H1 (cell line): ENCODE results near the gene INPP5B. TPM values are rescaled to one million over a fixed set of nuclear protein-coding genes. Genes with fewer than 3 reads are reported as not detected.

Experiments
- CTCF ChIA-PET: fragments of 300-600 bp; sonication (Branson Sonifier 250); formaldehyde crosslinking; loops from one replicate; lab custom pipeline; 2021; ENCODE audit not compliant: partially characterized antibody; lab: Charles Lee
- POLR2A ChIA-PET: fragments of 300-600 bp; sonication (Branson Sonifier 250); formaldehyde crosslinking; loops from one replicate; lab custom pipeline; 2021; ENCODE audit warnings: inconsistent platforms; ENCODE audit not compliant: partially characterized antibody; lab: Charles Lee
- DNase-seq, 2 experiments: peaks; one replicate each; pipeline versions ENCODE4 v3.0.0 to v3.0.0-alpha.2; 2010 to 2022; ENCODE audit warnings: low spot score in 2 of 2, low read depth in 1 of 2, mixed read lengths in 1 of 2
- FAIRE-seq: peaks from 2 replicates; lab custom pipeline; 2011; peaks lifted over from hg19 to GRCh38; lab: Jason Lieb, UNC
- H2AFZ ChIP-seq: 2 replicates; pipeline ENCODE4 v1.8.1; 2012; ENCODE audit warnings: low read length, inconsistent platforms
- H2AK5ac ChIP-seq: 2 replicates; pipeline ENCODE4 v1.6.1; 2013; ENCODE audit warnings: low read depth, low read length
- H2BK120ac ChIP-seq: replicated peaks from 2 replicates; pipeline ENCODE3; 2013; ENCODE audit warnings: low read depth, low read length, inconsistent platforms
- H2BK12ac ChIP-seq: 2 replicates; pipeline ENCODE4 v1.6.1; 2013; ENCODE audit warnings: low read depth, low read length
- H2BK15ac ChIP-seq: 2 replicates; pipeline ENCODE4 v1.6.1; 2013; ENCODE audit warnings: low read length
- H2BK20ac ChIP-seq: 2 replicates; pipeline ENCODE4 v1.6.1; 2013; ENCODE audit warnings: low read length
- H2BK5ac ChIP-seq: 2 replicates; pipeline ENCODE4 v1.6.1; 2013; ENCODE audit warnings: low read depth, low read length
- H3K14ac ChIP-seq: 2 replicates; pipeline ENCODE4 v1.6.1; 2013; ENCODE audit warnings: inconsistent platforms; ENCODE audit not compliant: insufficient read length
- H3K18ac ChIP-seq: 2 replicates; pipeline ENCODE4 v1.6.1; 2013; ENCODE audit warnings: low read length; ENCODE audit errors: extremely low read depth
- H3K23ac ChIP-seq: 2 replicates; pipeline ENCODE4 v1.6.1; 2013; ENCODE audit warnings: inconsistent platforms; ENCODE audit not compliant: insufficient read length
- H3K23me2 ChIP-seq: 2 replicates; pipeline ENCODE4 v1.6.1; 2013; ENCODE audit warnings: low read depth, low read length
- H3K27ac ChIP-seq: 2 replicates; pipeline ENCODE4 v1.6.1; 2011; ENCODE audit warnings: low read depth, low read length, inconsistent platforms
- H3K27me3 ChIP-seq, 4 experiments: replicated peaks in 1 of 4; 1 replicate in 1 of 4; 2 replicates in 3 of 4; pipeline versions ENCODE4 v1.6.1 to v1.8.1; 2011 to 2013; ENCODE audit warnings: low read length in 3 of 4, mild to moderate bottlenecking in 3 of 4, inconsistent platforms in 2 of 4, mixed read lengths in 2 of 4, moderate library complexity in 1 of 4; ENCODE audit not compliant: control insufficient read depth in 3 of 4, insufficient read depth in 3 of 4; ENCODE audit errors: extremely low read depth in 1 of 4
- H3K36me3 ChIP-seq, 4 experiments: 2 replicates each; pipeline versions ENCODE4 v1.6.1 to v1.8.1; 2011 to 2013; ENCODE audit warnings: mild to moderate bottlenecking in 4 of 4, low read length in 3 of 4, moderate library complexity in 2 of 4, control low read depth in 1 of 4, inconsistent platforms in 1 of 4; ENCODE audit not compliant: insufficient read depth in 4 of 4, control insufficient read depth in 2 of 4
- H3K4ac ChIP-seq: replicated peaks from 2 replicates; pipeline ENCODE3; 2013; ENCODE audit warnings: low read length, low read depth, mixed read lengths, inconsistent platforms; ENCODE audit not compliant: insufficient read length
- H3K4me1 ChIP-seq, 4 experiments: replicated peaks in 1 of 4; 1 replicate in 1 of 4; 2 replicates in 3 of 4; pipeline versions ENCODE4 v1.6.1 to v1.8.1; 2011 to 2013; ENCODE audit warnings: low read length in 3 of 4, inconsistent platforms in 2 of 4, mixed read lengths in 1 of 4; ENCODE audit not compliant: insufficient read depth in 4 of 4, control insufficient read depth in 3 of 4
- H3K4me2 ChIP-seq, 2 experiments: 2 replicates each; pipeline versions ENCODE4 v1.6.1 to v1.8.1; 2011 to 2013; ENCODE audit warnings: low read depth in 2 of 2, low read length in 2 of 2, control low read depth in 1 of 2, inconsistent platforms in 1 of 2, mild to moderate bottlenecking in 1 of 2; ENCODE audit not compliant: insufficient read depth in 1 of 2
- H3K4me3 ChIP-seq, 4 experiments: fragments of 200-600, 300-600 bp in 1 of 4; sonication (generic), shearing (Covaris generic), sonication (Bioruptor Twin) in 1 of 4; 2 replicates each; pipeline versions ENCODE4 v1.5.1 to v1.8.1; 2011 to 2016; ENCODE audit warnings: low read length in 4 of 4, low read depth in 3 of 4, control low read depth in 2 of 4, inconsistent platforms in 2 of 4, mild to moderate bottlenecking in 2 of 4, mixed read lengths in 1 of 4, moderate library complexity in 1 of 4; ENCODE audit not compliant: insufficient read depth in 2 of 4; ENCODE audit errors: extremely low read depth in 1 of 4
- H3K56ac ChIP-seq: replicated peaks from 2 replicates; pipeline ENCODE3; 2013; ENCODE audit warnings: low read depth, mild to moderate bottlenecking, mixed read lengths, low read length, inconsistent platforms; ENCODE audit not compliant: insufficient read length
- H3K79me1 ChIP-seq: 2 replicates; pipeline ENCODE4 v1.6.1; 2013; ENCODE audit warnings: low read depth, low read length, control low read depth
- H3K79me2 ChIP-seq, 2 experiments: 2 replicates each; pipeline versions ENCODE4 v1.6.1 to v1.8.1; 2012 to 2013; ENCODE audit warnings: low read length in 2 of 2, mild to moderate bottlenecking in 2 of 2, inconsistent platforms in 1 of 2; ENCODE audit not compliant: insufficient read depth in 2 of 2, control insufficient read depth in 1 of 2
- H3K9ac ChIP-seq, 4 experiments: replicated peaks in 1 of 4; 1 replicate in 1 of 4; 2 replicates in 3 of 4; pipeline versions ENCODE4 v1.6.1 to v1.8.1; 2011 to 2013; ENCODE audit warnings: low read depth in 3 of 4, low read length in 3 of 4, control low read depth in 2 of 4, mild to moderate bottlenecking in 2 of 4, moderate library complexity in 2 of 4, inconsistent platforms in 1 of 4; ENCODE audit errors: extremely low read depth in 1 of 4
- H3K9me3 ChIP-seq, 2 experiments: 2 replicates each; pipeline versions ENCODE4 v1.6.1 to v1.8.1; 2012 to 2013; ENCODE audit warnings: mild to moderate bottlenecking in 2 of 2, moderate library complexity in 2 of 2, control low read depth in 1 of 2, inconsistent platforms in 1 of 2, low read depth in 1 of 2, low read length in 1 of 2, mixed read lengths in 1 of 2; ENCODE audit not compliant: insufficient read depth in 2 of 2
- H4K20me1 ChIP-seq, 2 experiments: replicated peaks in 1 of 2; 2 replicates each; pipeline versions ENCODE3 to v1.8.1; 2011 to 2013; ENCODE audit warnings: inconsistent platforms in 2 of 2, low read length in 2 of 2, mild to moderate bottlenecking in 1 of 2; ENCODE audit not compliant: insufficient read depth in 2 of 2, control insufficient read depth in 1 of 2
- H4K5ac ChIP-seq: 2 replicates; pipeline ENCODE4 v1.6.1; 2013; ENCODE audit warnings: low read length, low read depth, mixed read lengths, inconsistent platforms; ENCODE audit not compliant: insufficient read length
- H4K8ac ChIP-seq: 2 replicates; pipeline ENCODE4 v1.8.0; 2013; ENCODE audit warnings: mild to moderate bottlenecking, moderate library complexity, low read length, inconsistent platforms; ENCODE audit not compliant: insufficient read depth; ENCODE audit errors: extremely low read depth
- H4K91ac ChIP-seq: replicated peaks from 2 replicates; pipeline ENCODE3; 2013; ENCODE audit warnings: low read length, mixed read lengths, inconsistent platforms; ENCODE audit not compliant: insufficient read length
- CBX8 ChIP-seq: fragments of 300-800, 300-1000 bp; sonication (generic); IDR thresholded peaks from 2 replicates; pipeline ENCODE4 v1.7.1; 2016; ENCODE audit warnings: low read depth, low read length, borderline replicate concordance
- CEBPB ChIP-seq: IDR thresholded peaks from 2 replicates; pipeline ENCODE4 v1.6.1; 2012; ENCODE audit warnings: low read depth, low read length
- CHD1 ChIP-seq: IDR thresholded peaks from 2 replicates; pipeline ENCODE4 v1.6.1; 2012; ENCODE audit warnings: low read depth, low read length, improper control_type of control experiment
- EP300 ChIP-seq, 2 experiments: IDR thresholded peaks; 1 replicate in 1 of 2; 2 replicates in 1 of 2; pipeline ENCODE4 v1.6.1; 2011 to 2012; ENCODE audit warnings: low read depth in 2 of 2, low read length in 2 of 2, mild to moderate bottlenecking in 2 of 2, borderline replicate concordance in 1 of 2, inconsistent platforms in 1 of 2, moderate library complexity in 1 of 2
- GABPA ChIP-seq: IDR thresholded peaks from 2 replicates; pipeline ENCODE4 v1.6.1; 2011; ENCODE audit warnings: mild to moderate bottlenecking, low read length, moderate library complexity, borderline replicate concordance; ENCODE audit not compliant: insufficient read depth
- HDAC2 ChIP-seq, 2 experiments: fragments of 300-600 bp in 1 of 2; sonication (generic) in 1 of 2; IDR thresholded peaks; 2 replicates each; pipeline ENCODE4 v1.6.1; 2011 to 2012; ENCODE audit warnings: low read depth in 2 of 2, low read length in 2 of 2, mild to moderate bottlenecking in 2 of 2, moderate library complexity in 2 of 2, borderline replicate concordance in 1 of 2, inconsistent platforms in 1 of 2
- JUND ChIP-seq: IDR thresholded peaks from 2 replicates; pipeline ENCODE4 v1.6.1; 2011; ENCODE audit warnings: mild to moderate bottlenecking, improper control_type of control experiment, low read length
- POU5F1 ChIP-seq: IDR thresholded peaks from 2 replicates; pipeline ENCODE4 v1.6.1; 2011; ENCODE audit warnings: low read depth, mild to moderate bottlenecking, low read length, moderate library complexity
- RAD21 ChIP-seq, 2 experiments: IDR thresholded peaks in 1 of 2; conservative IDR thresholded peaks in 1 of 2; 2 replicates each; pipeline ENCODE4 v1.6.1; 2011; ENCODE audit warnings: low read depth in 2 of 2, low read length in 2 of 2, improper control_type of control experiment in 1 of 2, inconsistent platforms in 1 of 2, mild to moderate bottlenecking in 1 of 2, moderate library complexity in 1 of 2
- RBBP5 ChIP-seq: IDR thresholded peaks from 2 replicates; pipeline ENCODE4 v1.7.1; 2012; ENCODE audit warnings: low read depth, mild to moderate bottlenecking, inconsistent platforms, low read length, moderate library complexity, borderline replicate concordance
- RXRA ChIP-seq: IDR thresholded peaks from 2 replicates; pipeline ENCODE4 v1.6.1; 2011; ENCODE audit warnings: low read depth, mild to moderate bottlenecking, low read length, moderate library complexity; ENCODE audit not compliant: insufficient read depth
- SP1 ChIP-seq: IDR thresholded peaks from 2 replicates; pipeline ENCODE4 v1.6.1; 2011; ENCODE audit warnings: low read depth, low read length
- SUZ12 ChIP-seq: fragments of 200-600 bp; sonication (generic); IDR thresholded peaks from 2 replicates; pipeline ENCODE4 v1.6.1; 2012; ENCODE audit warnings: mild to moderate bottlenecking, inconsistent platforms, low read length, moderate library complexity, mixed read lengths
- TEAD4 ChIP-seq: IDR thresholded peaks from 2 replicates; pipeline ENCODE4 v1.6.1; 2012; ENCODE audit warnings: low read depth, low read length, inconsistent platforms, mixed read lengths
- WGBS, 2 experiments: shearing (Covaris generic) in 1 of 2; methylation state at CpG; one replicate each; pipeline versions ENCODE4 v1.1.6 to v1.1.7; 2013 to 2015; ENCODE audit warnings: low lambda C conversion rate in 2 of 2, mixed read lengths in 2 of 2, inconsistent platforms in 1 of 2, low coverage in 1 of 2, missing lambda C conversion rate in 1 of 2; ENCODE audit not compliant: insufficient replicate concordance in 2 of 2, insufficient coverage in 1 of 2, insufficient read length in 1 of 2; ENCODE audit errors: extremely low coverage in 1 of 2, missing lambda C conversion rate in 1 of 2; 5-methylcytosine and 5-hydroxymethylcytosine counted together
- polyA plus RNA-seq, 7 experiments: library from polyadenylated mRNA; depleted of rRNA in 3 of 7; stranded (reverse) in 5 of 7; unstranded in 2 of 7; fragments of >200 nt in 5 of 7; fragments of 200-250 nt in 2 of 7; gene quantifications; 1 replicate in 5 of 7; 2 replicates in 1 of 7; 4 replicates in 1 of 7; pipeline versions ENCODE4 v1.2.1 to v1.2.3, GENCODE V29; 2011 to 2013; ENCODE audit warnings: missing spikeins in 2 of 7, mixed read lengths in 2 of 7
- total RNA-seq: library from RNA; stranded (reverse); fragmentation: NEBNext Ultra II Directional; extraction: Animal tissue kit (Norgen Biotek cat#: 25700); gene quantifications from 2 replicates; pipeline ENCODE4 v1.2.1, GENCODE V29; 2021

The INPP5B gene
- total and polyA plus RNA-seq, 2 of the 8 experiments (the other 6 are each of a cell fraction or from before 2014, with no cell fraction given): 14.0 to 23.7 TPM

GRCh38 chr1:37974567-37974966 lies 27.7 kb upstream of the INPP5B start:
- Histone ChIP-seq H3K4me2 (no peak overlapping the region), H2BK15ac (no peak overlapping the region), H3K4me1 (no peaks in the 10 kb centered on the region), H3K14ac (no peak overlapping the region), H2BK20ac (no peak overlapping the region), H2BK120ac (no peak overlapping the region), H3K79me1 (no peaks in the 10 kb centered on the region), H3K56ac (no peak overlapping the region), H4K91ac (no peak overlapping the region), H2AK5ac (no peak overlapping the region), H3K23ac (no peak overlapping the region), H4K5ac (no peak overlapping the region), H3K4ac (no peak overlapping the region), H2BK12ac (no peak overlapping the region), H3K9me3 (no peaks in the 10 kb centered on the region), H2BK5ac (no peak overlapping the region), H3K27ac (no peak overlapping the region), H3K9ac (no peak overlapping the region), H3K36me3 (peaks cover 16 to 63% (median 42%) of the 10 kb centered on the region in 4 experiments), H3K18ac (no peak overlapping the region), H3K23me2 (no peaks in the 10 kb centered on the region), H4K20me1 (peaks cover 0 to 7% of the 10 kb centered on the region in 2 experiments), H3K4me3 (no peak overlapping the region), H3K79me2 (peaks cover 0 to 4% of the 10 kb centered on the region in 2 experiments; a peak in 1 of 4 replicates), H4K8ac (no peak overlapping the region), H3K27me3 (no peaks in the 10 kb centered on the region), H2AFZ (no peak overlapping the region)
- ChIA-PET POLR2A (no interaction called here), CTCF (interaction anchor here (1.2 kb wide), 1 partner anchor 112 kb away, joined by 3 read pairs; no protein-coding TSS in a partner anchor)
- DNase-seq: no peak
- WGBS, 2 experiments: 97% methylated on average over 5 of the region's 5 CpGs; no CpG with 5 or more reads in 1 of the 2 experiments
- FAIRE-seq: no peak
- TF ChIP-seq SUZ12 (no peak), SP1 (no peak), HDAC2 (IDR thresholded peaks at IDR 0.05; ENCODE audit: borderline replicate concordance in 1 of 2, low read depth in 2 of 2, low read length in 2 of 2) (no peak), CBX8 (no peak), CHD1 (no peak), CEBPB (no peak), RBBP5 (no peak), RAD21 (IDR thresholded peaks at IDR 0.05 in 1 of 2, conservative IDR thresholded peaks at IDR 0.05 in 1 of 2; ENCODE audit: low read depth in 2 of 2, low read length in 2 of 2) (no peak), RXRA (no peak), TEAD4 (no peak), JUND (no peak), EP300 (IDR thresholded peaks at IDR 0.05; ENCODE audit: borderline replicate concordance in 1 of 2, low read depth in 2 of 2, low read length in 2 of 2) (no peak), GABPA (no peak), POU5F1 (no peak)
